Colonic mucosa (tissue), 4 donors: Measurements from ENCODE around the gene METTL2B. TPM values are rescaled to one million over a fixed set of nuclear protein-coding genes. Genes with fewer than 3 reads are reported as not detected.
A peak's percentile ranks its signal among the peaks of the same experiment; 100 is the strongest.

Experiments used
- DNase-seq: peaks from one replicate; pipeline ENCODE4 v3.0.0-alpha.2; 2020
- H3K27ac ChIP-seq: fragments of 200-600 bp; one replicate; pipeline ENCODE4 v1.8.0; 2021
- H3K27me3 ChIP-seq: fragments of 200-600 bp; one replicate; pipeline ENCODE4 v1.8.0; 2021
- H3K36me3 ChIP-seq: fragments of 200-600 bp; one replicate; pipeline ENCODE4 v1.8.0; 2021
- H3K4me1 ChIP-seq: fragments of 200-600 bp; one replicate; pipeline ENCODE4 v1.8.0; 2021; ENCODE audit warnings: mild to moderate bottlenecking
- H3K4me3 ChIP-seq: fragments of 200-600 bp; one replicate; pipeline ENCODE4 v1.8.0; 2021
- H3K9ac ChIP-seq, 2 donors: one replicate each; pipeline ENCODE4 v1.7.0; 2013; ENCODE audit warnings: control low read depth in 2 of 2, low read depth in 2 of 2, low read length in 2 of 2
- H3K9me3 ChIP-seq: fragments of 200-600 bp; one replicate; pipeline ENCODE4 v1.8.0; 2021
- intact Hi-C: fragments of 100-400 bp; cut with DNase I; formaldehyde crosslinking; loops from one replicate; pipeline ENCODE4 v1.14.1; 2022
- total RNA-seq, 2 donors: library from RNA; stranded (reverse); fragmentation: NEBNext Ultra II Directional in 1 of 2; extraction: Animal tissue kit (Norgen Biotek cat#: 25700) in 1 of 2; gene quantifications; one replicate each; pipeline ENCODE4 v1.2.1, GENCODE V29; 2021
- TF ChIP-seq, protein P1 (sequence below): fragments of 200-600 bp; IDR thresholded peaks from one replicate; pipeline ENCODE4 v1.8.0; 2022; ENCODE audit warnings: antibody characterized with exemption, mild to moderate bottlenecking
- donor health status: healthy.
- donor health status: DM: no; HTN: no; CAD: no.
- donor health status: DM: no; HTN: no; CAD: no.

Gene METTL2B
- total RNA-seq, 2 donors from 2014 or later: 24.6 to 36.8 TPM

DNA sequence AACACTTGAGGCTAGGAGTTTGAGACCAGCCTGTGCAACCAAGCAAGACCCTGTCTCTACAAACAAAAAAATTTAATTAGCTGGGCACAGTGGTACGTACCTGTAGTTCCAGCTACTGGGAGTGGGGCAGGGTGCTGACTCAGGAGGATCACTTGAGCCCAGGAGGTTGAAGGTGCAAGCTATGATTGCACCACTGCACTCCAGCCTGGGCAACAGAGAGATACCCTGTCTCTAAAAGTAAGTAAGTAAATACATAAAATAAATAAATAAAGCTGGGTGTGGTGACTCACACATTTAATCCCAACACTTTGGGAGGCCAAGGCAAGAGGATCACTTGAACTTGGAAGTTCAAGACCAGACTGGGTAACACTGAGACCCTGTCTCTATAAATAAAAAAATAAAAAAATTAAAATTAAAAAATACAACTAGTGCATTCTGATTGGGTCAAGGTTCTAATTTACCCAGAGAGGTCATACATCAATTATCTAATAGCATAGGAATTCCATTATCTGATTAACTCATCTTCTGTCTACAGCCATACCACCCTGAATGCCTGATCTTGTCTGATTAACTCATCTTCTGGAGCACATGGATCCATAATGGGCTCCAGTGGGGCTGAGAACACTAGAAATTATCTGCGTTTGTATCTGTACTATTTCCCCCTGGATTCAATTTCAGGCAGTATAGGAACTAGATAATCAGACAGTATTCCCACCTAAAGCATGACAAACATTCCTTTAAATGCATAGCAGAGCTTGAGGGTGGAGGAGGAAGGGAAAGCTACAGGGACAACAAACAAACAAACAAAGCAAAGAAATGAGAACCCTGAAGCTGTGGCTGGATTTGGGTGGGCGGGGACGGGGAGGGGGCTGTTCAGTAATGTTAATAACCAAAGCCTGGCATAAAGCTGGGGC, 41.9 kb upstream of the METTL2B start:
- no peak overlapping the region for H3K27ac ChIP-seq
- intact Hi-C loops: no loop called here
- no peak overlapping the region for H3K9ac ChIP-seq
- no peak overlapping the region for H3K4me3 ChIP-seq
- H3K27me3 ChIP-seq: no peaks in the 10 kb centered on the region
- no peaks in the 10 kb centered on the region for H3K36me3 ChIP-seq
- no peaks in the 10 kb centered on the region for H3K4me1 ChIP-seq
- TF ChIP-seq, protein P1, sequence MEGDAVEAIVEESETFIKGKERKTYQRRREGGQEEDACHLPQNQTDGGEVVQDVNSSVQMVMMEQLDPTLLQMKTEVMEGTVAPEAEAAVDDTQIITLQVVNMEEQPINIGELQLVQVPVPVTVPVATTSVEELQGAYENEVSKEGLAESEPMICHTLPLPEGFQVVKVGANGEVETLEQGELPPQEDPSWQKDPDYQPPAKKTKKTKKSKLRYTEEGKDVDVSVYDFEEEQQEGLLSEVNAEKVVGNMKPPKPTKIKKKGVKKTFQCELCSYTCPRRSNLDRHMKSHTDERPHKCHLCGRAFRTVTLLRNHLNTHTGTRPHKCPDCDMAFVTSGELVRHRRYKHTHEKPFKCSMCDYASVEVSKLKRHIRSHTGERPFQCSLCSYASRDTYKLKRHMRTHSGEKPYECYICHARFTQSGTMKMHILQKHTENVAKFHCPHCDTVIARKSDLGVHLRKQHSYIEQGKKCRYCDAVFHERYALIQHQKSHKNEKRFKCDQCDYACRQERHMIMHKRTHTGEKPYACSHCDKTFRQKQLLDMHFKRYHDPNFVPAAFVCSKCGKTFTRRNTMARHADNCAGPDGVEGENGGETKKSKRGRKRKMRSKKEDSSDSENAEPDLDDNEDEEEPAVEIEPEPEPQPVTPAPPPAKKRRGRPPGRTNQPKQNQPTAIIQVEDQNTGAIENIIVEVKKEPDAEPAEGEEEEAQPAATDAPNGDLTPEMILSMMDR: no peak
- no peaks in the 10 kb centered on the region for H3K9me3 ChIP-seq
- DNase-seq: no peak

GRCh38 chr7:128435327-128435686, 41.2 kb upstream of the METTL2B start:
- Histone ChIP-seq H3K9ac (no peak overlapping the region), H3K9me3 (no peaks in the 10 kb centered on the region), H3K27ac (no peak overlapping the region), H3K36me3 (no peaks in the 10 kb centered on the region), H3K4me3 (no peak overlapping the region), H3K4me1 (no peaks in the 10 kb centered on the region), H3K27me3 (no peaks in the 10 kb centered on the region)
- TF ChIP-seq, protein P1: no peak
- intact Hi-C loops: no loop called here
- DNase-seq: no peak

- intact Hi-C loops: no loop called here
- H3K27ac ChIP-seq: no peak overlapping the region
- DNase-seq: no peak
- H3K4me3 ChIP-seq: no peak overlapping the region
- H3K27me3 ChIP-seq: no peaks in the 10 kb centered on the region
- TF ChIP-seq, protein P1: no peak
- H3K4me1 ChIP-seq: no peaks in the 10 kb centered on the region
- no peaks in the 10 kb centered on the region for H3K9me3 ChIP-seq
- no peak overlapping the region for H3K9ac ChIP-seq
- no peaks in the 10 kb centered on the region for H3K36me3 ChIP-seq
Observed at GRCh38 chr7:128437426-128438332, 38.9 kb upstream of the METTL2B start.

- TF ChIP-seq, protein P1: no peak
- Histone ChIP-seq H3K9me3 (no peaks in the 10 kb centered on the region), H3K4me1 (peaks cover 6% of the 10 kb centered on the region), H3K27me3 (no peaks in the 10 kb centered on the region), H3K36me3 (no peaks in the 10 kb centered on the region), H3K27ac (no peak overlapping the region), H3K4me3 (no peak overlapping the region), H3K9ac (no peak overlapping the region)
- DNase-seq: no peak
- intact Hi-C loops: no loop called here
Observed at GRCh38 chr7:128442356-128442755, 34.2 kb upstream of the METTL2B start.

DNA sequence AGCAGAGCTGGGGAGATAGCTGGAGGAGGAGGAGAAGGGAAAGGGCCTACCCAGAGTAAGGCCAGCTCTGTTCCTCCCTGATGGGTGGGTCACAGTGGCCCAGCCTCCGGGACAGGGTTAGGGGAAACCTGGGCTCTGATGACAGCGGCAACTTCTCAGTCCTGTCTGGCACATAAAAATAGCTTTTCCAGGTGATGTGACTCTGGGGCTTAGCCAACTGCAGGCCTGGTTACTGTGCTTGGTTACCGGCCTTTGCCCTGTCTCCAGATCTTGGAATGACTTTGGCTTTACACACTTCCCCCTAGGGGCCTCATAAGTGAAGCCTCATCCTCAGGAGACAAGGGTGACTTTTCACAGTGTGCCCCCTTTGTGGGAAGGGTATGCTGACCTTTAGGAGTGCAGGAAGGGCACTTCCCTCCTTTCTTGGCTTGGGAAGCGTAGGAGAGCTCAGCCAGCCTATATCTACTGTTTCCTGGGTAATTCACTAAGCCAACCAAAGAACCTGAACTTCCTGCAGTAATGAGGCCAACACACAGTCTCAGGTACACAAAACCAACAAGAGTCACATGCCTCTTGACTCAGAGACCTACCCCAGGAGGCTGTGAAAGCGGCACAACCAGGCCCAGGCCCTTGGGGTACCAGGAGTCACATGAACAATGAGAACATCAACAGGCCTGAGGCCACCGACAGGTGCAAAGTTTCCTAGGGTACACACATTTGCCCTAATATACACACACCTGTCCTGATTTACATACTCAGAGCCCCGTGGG, 32.5 kb upstream of the METTL2B start:
- Histone ChIP-seq H3K36me3 (no peaks in the 10 kb centered on the region), H3K9me3 (no peaks in the 10 kb centered on the region), H3K27ac (peak overlapping the region; percentile 69), H3K4me1 (peaks cover 6% of the 10 kb centered on the region), H3K27me3 (no peaks in the 10 kb centered on the region), H3K9ac (peak overlapping the region in 1 of 2 donors; percentile 64), H3K4me3 (no peak overlapping the region)
- TF ChIP-seq, protein P1: no peak
- DNase-seq: peak; percentile 64
- intact Hi-C loops: no loop called here
